B cell (primary cell): ENCODE data around the gene DHX8. TPM values are rescaled to one million over a fixed set of nuclear protein-coding genes. Genes with fewer than 3 reads are reported as not detected.

ENCODE experiments used
- ATAC-seq: fragments of 200-7000 bp; cut with Tn5 transposase; one replicate; pipeline ENCODE4 v1.10.0; 2021; ENCODE audit warnings: low read depth, mild to moderate bottlenecking, moderate number of reproducible peaks, moderate library complexity
- CTCF ChIA-PET: fragments of 350-600 bp; sonication (Branson Sonifier 250); formaldehyde crosslinking; loops from one replicate; lab custom pipeline; 2021; ENCODE audit warnings: antibody characterized with exemption, inconsistent platforms; lab: Charles Lee
- POLR2A ChIA-PET: fragments of 350-600 bp; sonication (Branson Sonifier 250); formaldehyde crosslinking; loops from one replicate; lab custom pipeline; 2021; ENCODE audit warnings: antibody characterized with exemption; lab: Charles Lee
- DNase-seq: peaks from one replicate; pipeline ENCODE4 v3.0.0; 2013
- H2AFZ ChIP-seq: 2 replicates; pipeline ENCODE4 v1.6.1; 2012; ENCODE audit warnings: mild to moderate bottlenecking, low read depth, low read length; ENCODE audit not compliant: insufficient read depth, poor library complexity, severe bottlenecking
- H3K27ac ChIP-seq, 2 donors: 1 replicate in 1 of 2; 2 replicates in 1 of 2; pipeline ENCODE4 v1.5.1; 2012 to 2013; ENCODE audit warnings: low read length in 2 of 2, mild to moderate bottlenecking in 2 of 2, moderate library complexity in 1 of 2
- H3K27me3 ChIP-seq, 4 experiments: fragments of 200-600 bp in 1 of 4; sonication (generic) in 1 of 4; replicated peaks in 1 of 4; 1 replicate in 2 of 4; 2 replicates in 2 of 4; pipeline versions ENCODE4 v1.6.1 to v1.7.0; 2013 to 2016; ENCODE audit warnings: low read length in 3 of 4, mild to moderate bottlenecking in 2 of 4, mixed read lengths in 1 of 4, moderate library complexity in 1 of 4; ENCODE audit not compliant: insufficient read depth in 4 of 4, control insufficient read depth in 3 of 4; ENCODE audit errors: control extremely low read depth in 1 of 4
- H3K36me3 ChIP-seq, 2 experiments: replicated peaks in 1 of 2; 1 replicate in 1 of 2; 2 replicates in 1 of 2; pipeline versions ENCODE4 v1.6.1 to v1.7.1; 2013; ENCODE audit warnings: low read length in 1 of 2; ENCODE audit not compliant: insufficient read depth in 2 of 2, control insufficient read depth in 1 of 2; ENCODE audit errors: control extremely low read depth in 1 of 2, extremely low read depth in 1 of 2
- H3K4me1 ChIP-seq, 2 donors: fragments of 200-600 bp in 1 of 2; sonication (generic) in 1 of 2; 1 replicate in 1 of 2; 2 replicates in 1 of 2; pipeline versions ENCODE4 v1.5.1 to v1.6.1; 2013 to 2017; ENCODE audit warnings: low read length in 2 of 2; ENCODE audit not compliant: control insufficient read depth in 2 of 2, insufficient read depth in 2 of 2
- H3K4me2 ChIP-seq: replicated peaks from 2 replicates; pipeline ENCODE3; 2012; ENCODE audit warnings: mild to moderate bottlenecking, low read depth, low read length; ENCODE audit not compliant: poor library complexity, severe bottlenecking
- H3K4me3 ChIP-seq, 5 experiments: fragments of 200-600 bp in 1 of 5; sonication (generic) in 1 of 5; 1 replicate in 3 of 5; 2 replicates in 2 of 5; pipeline versions ENCODE4 v1.5.1 to v1.7.0; 2011 to 2016; ENCODE audit warnings: low read length in 4 of 5, mild to moderate bottlenecking in 4 of 5, low read depth in 2 of 5, control low read depth in 1 of 5, moderate library complexity in 1 of 5; ENCODE audit not compliant: insufficient read depth in 1 of 5; ENCODE audit errors: control extremely low read depth in 1 of 5, extremely low read depth in 1 of 5
- H3K79me2 ChIP-seq: fragments of 200-600 bp; sonication (generic); one replicate; pipeline ENCODE4 v1.6.0; 2016; ENCODE audit warnings: low read length; ENCODE audit not compliant: control insufficient read depth, insufficient read depth
- H3K9ac ChIP-seq: fragments of 200-600 bp; sonication (generic); 2 replicates; pipeline ENCODE4 v1.6.1; 2017; ENCODE audit warnings: mild to moderate bottlenecking, low read length, moderate library complexity
- H3K9me3 ChIP-seq, 3 donors: one replicate each; pipeline versions ENCODE4 v1.6.1 to v1.7.1; 2013; ENCODE audit warnings: low read length in 2 of 3; ENCODE audit not compliant: control insufficient read depth in 2 of 3, insufficient read depth in 1 of 3; ENCODE audit errors: control extremely low read depth in 1 of 3
- H4K20me1 ChIP-seq: 2 replicates; pipeline ENCODE4 v1.6.0; 2012; ENCODE audit warnings: mild to moderate bottlenecking, low read length; ENCODE audit not compliant: insufficient read depth, control insufficient read depth, poor library complexity, severe bottlenecking
- H3K27ac Mint-ChIP-seq: one replicate; pipeline ENCODE4 v1.8.0; 2021; ENCODE audit warnings: mixed read lengths
- H3K27me3 Mint-ChIP-seq: one replicate; pipeline ENCODE4 v1.8.0; 2021; ENCODE audit warnings: mixed read lengths
- H3K4me1 Mint-ChIP-seq: one replicate; pipeline ENCODE4 v1.8.0; 2021; ENCODE audit warnings: mixed read lengths
- H3K4me3 Mint-ChIP-seq: one replicate; pipeline ENCODE4 v1.8.0; 2021; ENCODE audit warnings: mixed read lengths
- H3K9me3 Mint-ChIP-seq: one replicate; pipeline ENCODE4 v1.8.0; 2022; ENCODE audit warnings: mixed read lengths; ENCODE audit not compliant: insufficient read depth
- EZH2 ChIP-seq: IDR thresholded peaks from 2 replicates; pipeline ENCODE4 v1.6.1; 2012; ENCODE audit warnings: borderline replicate concordance, low read depth, mild to moderate bottlenecking, moderate library complexity, low read length; ENCODE audit not compliant: insufficient read depth, poor library complexity, severe bottlenecking
- WGBS: methylation state at CpG from one replicate; pipeline ENCODE4 v1.1.5; 2013; ENCODE audit warnings: missing lambda C conversion rate; ENCODE audit not compliant: insufficient coverage; 5-methylcytosine and 5-hydroxymethylcytosine counted together
- intact Hi-C: fragments of 100-400 bp; cut with micrococcal nuclease; formaldehyde crosslinking; loops from one replicate; pipeline ENCODE4 v1.10.0; 2022
- polyA plus RNA-seq: library from polyadenylated mRNA; depleted of rRNA; stranded (reverse); fragments of >200 nt; gene quantifications from 2 replicates; pipeline ENCODE4 v1.2.3, GENCODE V29; 2012
- total RNA-seq, 2 donors: library from RNA; stranded (reverse); fragments of 120-200 nt in 1 of 2; gene quantifications; 1 replicate in 1 of 2; 2 replicates in 1 of 2; pipeline versions ENCODE4 v1.2.3 to v1.2.4, GENCODE V29; 2013 to 2022
- TF ChIP-seq, protein P1 (sequence below): fragments of 200-600 bp; IDR thresholded peaks from one replicate; pipeline ENCODE4 v1.8.0; 2022; ENCODE audit warnings: antibody characterized with exemption, mild to moderate bottlenecking

The DHX8 gene
- total and polyA plus RNA-seq, 2 donors (not counting 1 experiment from before 2014, with no cell fraction given), result 17.9 to 63.3 TPM

DNA sequence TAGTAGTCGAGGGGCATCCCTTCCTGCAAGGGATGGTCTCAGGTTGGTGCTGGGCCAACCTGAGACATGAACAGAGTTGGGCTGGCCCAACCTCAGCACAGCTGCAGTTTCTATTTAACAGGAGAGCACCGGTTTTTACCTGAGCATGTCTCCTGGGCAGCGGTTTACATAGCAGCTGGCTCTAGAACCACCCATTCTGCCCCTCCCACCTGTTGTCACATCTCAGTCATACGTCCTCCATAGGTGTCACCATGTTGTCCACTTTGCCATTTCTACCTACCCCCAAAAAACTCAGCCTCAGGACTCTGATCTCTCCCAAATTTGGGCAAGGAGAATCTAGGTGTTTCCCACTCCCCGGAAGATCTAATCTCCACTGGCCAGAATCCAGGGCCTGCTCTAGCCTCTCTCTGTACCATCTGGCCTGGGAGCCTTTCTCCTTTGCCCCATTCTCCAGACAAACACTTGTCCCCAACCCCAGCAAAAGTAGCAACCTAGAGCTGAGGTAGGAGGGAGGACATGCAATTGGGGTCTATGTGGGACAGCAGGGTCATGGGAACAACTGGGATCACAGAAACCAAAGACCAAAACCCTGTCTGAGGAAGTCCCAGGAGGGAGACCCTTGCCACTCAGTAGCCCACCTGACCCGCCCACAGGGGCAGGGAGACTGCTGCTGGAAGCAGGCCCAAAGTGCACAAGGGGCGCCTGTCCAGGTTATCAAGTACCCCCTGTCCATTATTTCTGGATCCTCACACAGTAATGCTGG, 43.3 kb downstream of the DHX8 start:
- Mint-ChIP-seq H3K4me1 (no peaks in the 10 kb centered on the region), H3K27ac (no peak overlapping the region), H3K4me3 (no peak overlapping the region), H3K27me3 (no peaks in the 10 kb centered on the region), H3K9me3 (no peaks in the 10 kb centered on the region)
- Histone ChIP-seq H3K4me2 (no peak overlapping the region), H4K20me1 (peaks cover 17% of the 10 kb centered on the region), H3K36me3 (peaks cover 1 to 54% of the 10 kb centered on the region in 2 experiments), H3K9ac (no peak overlapping the region), H3K9me3 (no peaks in the 10 kb centered on the region), H3K27me3 (no peaks in the 10 kb centered on the region), H2AFZ (no peak overlapping the region), H3K79me2 (no peaks in the 10 kb centered on the region), H3K27ac (no peak overlapping the region), H3K4me3 (no peak overlapping the region), H3K4me1 (peaks cover 0 to 3% of the 10 kb centered on the region in 2 donors)
- 83% methylated on average over 5 of the region's 7 CpGs for WGBS
- ChIA-PET POLR2A (no interaction called here), CTCF (interaction anchor here (1.1 kb wide), 1 partner anchor 12 kb away, joined by 3 read pairs; no protein-coding TSS in a partner anchor)
- TF ChIP-seq, protein P1, sequence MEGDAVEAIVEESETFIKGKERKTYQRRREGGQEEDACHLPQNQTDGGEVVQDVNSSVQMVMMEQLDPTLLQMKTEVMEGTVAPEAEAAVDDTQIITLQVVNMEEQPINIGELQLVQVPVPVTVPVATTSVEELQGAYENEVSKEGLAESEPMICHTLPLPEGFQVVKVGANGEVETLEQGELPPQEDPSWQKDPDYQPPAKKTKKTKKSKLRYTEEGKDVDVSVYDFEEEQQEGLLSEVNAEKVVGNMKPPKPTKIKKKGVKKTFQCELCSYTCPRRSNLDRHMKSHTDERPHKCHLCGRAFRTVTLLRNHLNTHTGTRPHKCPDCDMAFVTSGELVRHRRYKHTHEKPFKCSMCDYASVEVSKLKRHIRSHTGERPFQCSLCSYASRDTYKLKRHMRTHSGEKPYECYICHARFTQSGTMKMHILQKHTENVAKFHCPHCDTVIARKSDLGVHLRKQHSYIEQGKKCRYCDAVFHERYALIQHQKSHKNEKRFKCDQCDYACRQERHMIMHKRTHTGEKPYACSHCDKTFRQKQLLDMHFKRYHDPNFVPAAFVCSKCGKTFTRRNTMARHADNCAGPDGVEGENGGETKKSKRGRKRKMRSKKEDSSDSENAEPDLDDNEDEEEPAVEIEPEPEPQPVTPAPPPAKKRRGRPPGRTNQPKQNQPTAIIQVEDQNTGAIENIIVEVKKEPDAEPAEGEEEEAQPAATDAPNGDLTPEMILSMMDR, result no peak
- TF ChIP-seq EZH2, result no peak
- intact Hi-C loops, result no loop called here
- ATAC-seq (no peak), DNase-seq (no peak)

DNA sequence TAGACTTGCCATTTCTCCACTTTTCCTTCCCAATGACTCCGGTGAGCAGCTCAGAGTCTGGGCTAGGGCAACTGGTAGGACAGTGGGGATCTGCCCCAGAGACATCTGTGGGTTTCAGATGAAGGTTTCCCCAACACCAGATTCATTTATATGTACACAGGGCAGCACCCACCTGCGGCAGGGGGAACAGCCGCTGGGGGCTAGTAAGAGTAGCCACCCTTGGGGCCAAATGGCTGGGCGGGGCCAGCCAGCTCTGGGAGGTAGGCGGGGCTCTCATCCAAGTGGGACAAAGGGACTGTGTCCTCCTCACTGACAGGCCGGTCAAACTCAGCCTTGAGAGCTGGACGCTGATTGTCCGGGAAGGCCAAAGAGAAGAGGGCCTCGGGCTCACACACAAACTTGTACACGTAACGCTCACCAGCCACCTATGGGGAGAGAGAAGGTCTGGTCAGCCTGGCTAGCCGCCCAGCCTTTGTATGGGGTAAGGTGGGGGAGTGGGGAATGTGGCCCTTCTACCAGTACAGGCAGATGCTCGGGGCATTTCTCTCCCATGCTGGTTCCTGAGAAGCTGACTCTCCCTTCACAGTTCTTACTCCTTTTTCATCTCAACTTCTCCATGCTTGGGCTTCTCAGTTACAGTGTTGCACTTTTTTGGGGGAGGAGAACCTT, 44.7 kb downstream of the DHX8 start:
- Histone ChIP-seq H4K20me1 (peaks cover 17% of the 10 kb centered on the region), H3K79me2 (no peaks in the 10 kb centered on the region), H3K4me3 (no peak overlapping the region), H3K27ac (no peak overlapping the region), H3K27me3 (no peaks in the 10 kb centered on the region), H2AFZ (no peak overlapping the region), H3K36me3 (peaks cover 1 to 43% of the 10 kb centered on the region in 2 experiments), H3K9me3 (no peaks in the 10 kb centered on the region), H3K4me2 (no peak overlapping the region), H3K4me1 (peaks cover 0 to 3% of the 10 kb centered on the region in 2 donors), H3K9ac (no peak overlapping the region)
- Mint-ChIP-seq H3K27ac (no peak overlapping the region), H3K9me3 (no peaks in the 10 kb centered on the region), H3K4me3 (no peak overlapping the region), H3K27me3 (no peaks in the 10 kb centered on the region), H3K4me1 (no peaks in the 10 kb centered on the region)
- DNase-seq (no peak), ATAC-seq (no peak)
- WGBS, result 98% methylated on average over 11 of the region's 13 CpGs
- TF ChIP-seq, protein P1, result no peak
- TF ChIP-seq EZH2, result no peak
- POLR2A ChIA-PET, result no interaction called here
- intact Hi-C loops, result no loop called here
- CTCF ChIA-PET, result no interaction called here
